Spinal cord (tissue), 10 donors: Measurements from ENCODE around the gene RLF. TPM values are rescaled to one million over a fixed set of nuclear protein-coding genes. Genes with fewer than 3 reads are reported as not detected.
A peak's percentile ranks its signal among the peaks of the same experiment; 100 is the strongest.

Experiments
- DNase-seq, 6 donors: peaks; one replicate each; pipeline versions ENCODE4 v3.0.0 to v3.0.0-alpha.2; 2013 to 2015; ENCODE audit warnings: low spot score in 6 of 6, low read depth in 4 of 6
- H3K27ac ChIP-seq: one replicate; pipeline ENCODE4 v1.5.1; 2013; ENCODE audit warnings: low read depth, low read length, control low read depth
- H3K27me3 ChIP-seq: one replicate; pipeline ENCODE4 v1.6.1; 2013; ENCODE audit warnings: low read length; ENCODE audit not compliant: control insufficient read depth, insufficient read depth
- H3K36me3 ChIP-seq: one replicate; pipeline ENCODE4 v1.6.1; 2013; ENCODE audit warnings: low read length; ENCODE audit not compliant: control insufficient read depth, insufficient read depth
- H3K4me1 ChIP-seq: one replicate; pipeline ENCODE4 v1.6.1; 2013; ENCODE audit warnings: low read length; ENCODE audit not compliant: control insufficient read depth, insufficient read depth
- H3K4me3 ChIP-seq: one replicate; pipeline ENCODE4 v1.5.1; 2013; ENCODE audit warnings: low read depth, low read length, control low read depth
- H3K9me3 ChIP-seq: one replicate; pipeline ENCODE4 v1.6.1; 2013; ENCODE audit warnings: low read length; ENCODE audit not compliant: control insufficient read depth, insufficient read depth
- WGBS: methylation state at CpG from one replicate; pipeline ENCODE4 v1.1.5; 2013; ENCODE audit warnings: missing lambda C conversion rate; ENCODE audit not compliant: insufficient coverage; 5-methylcytosine and 5-hydroxymethylcytosine counted together
- polyA plus RNA-seq, 2 donors: library from polyadenylated mRNA; unstranded; fragments of 120-200 nt; gene quantifications; one replicate each; pipeline ENCODE4 v1.2.1, GENCODE V29; 2013; ENCODE audit not compliant: insufficient read length in 2 of 2
- total RNA-seq, 2 donors: library from RNA; depleted of rRNA in 1 of 2; stranded (reverse); fragments of 120-200 nt in 1 of 2; fragments of >200 nt in 1 of 2; gene quantifications; one replicate each; pipeline versions ENCODE4 v1.2.3 to v1.2.4, GENCODE V29; 2013 to 2014
- donor health status: healthy.

Gene RLF
- total and polyA plus RNA-seq, 4 donors, result 17.2 to 65.1 (median 28.6) TPM

- Histone ChIP-seq H3K4me1 (no peaks in the 10 kb centered on the region), H3K9me3 (no peaks in the 10 kb centered on the region), H3K27ac (no peak within 1 kb of the TSS), H3K4me3 (no peak within 1 kb of the TSS), H3K27me3 (no peaks in the 10 kb centered on the region), H3K36me3 (no peaks in the 10 kb centered on the region)
- WGBS, result no CpG with 5 or more reads among the region's 1 CpG
- no peak for DNase-seq
These were observed 86.5 kb downstream of the RLF start, which contains the start of gene TMCO2 for GRCh38 chr1:40247655-40248054. Gene TMCO2, plus strand, starts transcription at chr1:40247937. Its CDS starts 57 bp downstream, at chr1:40247994.

GRCh38 chr1:40248412-40248811 is 87.2 kb downstream of the RLF start:
- H3K27me3 ChIP-seq, result no peaks in the 10 kb centered on the region
- no peak overlapping the region for H3K4me3 ChIP-seq
- no peaks in the 10 kb centered on the region for H3K36me3 ChIP-seq
- no peak for DNase-seq
- H3K27ac ChIP-seq, result no peak overlapping the region
- H3K9me3 ChIP-seq, result no peaks in the 10 kb centered on the region
- no peaks in the 10 kb centered on the region for H3K4me1 ChIP-seq

GRCh38 chr1:40251456-40251855 is 90.3 kb downstream of the RLF start:
- Histone ChIP-seq H3K27me3 (no peaks in the 10 kb centered on the region), H3K36me3 (no peaks in the 10 kb centered on the region), H3K4me3 (no peak overlapping the region), H3K4me1 (no peaks in the 10 kb centered on the region), H3K27ac (no peak overlapping the region), H3K9me3 (no peaks in the 10 kb centered on the region)
- no peak for DNase-seq
- WGBS, result 97% methylated on average over 4 of the region's 4 CpGs

GRCh38 chr1:40252601-40253000 is 91.4 kb downstream of the RLF start:
- Histone ChIP-seq H3K9me3 (no peaks in the 10 kb centered on the region), H3K27ac (no peak overlapping the region), H3K36me3 (no peaks in the 10 kb centered on the region), H3K27me3 (no peaks in the 10 kb centered on the region), H3K4me3 (no peak overlapping the region), H3K4me1 (no peaks in the 10 kb centered on the region)
- no peak for DNase-seq
- WGBS, result 100% methylated on average over 2 of the region's 2 CpGs

GRCh38 chr1:40255231-40255630 is 94.0 kb downstream of the RLF start:
- H3K27me3 ChIP-seq, result no peaks in the 10 kb centered on the region
- no peak overlapping the region for H3K4me3 ChIP-seq
- peaks cover 4% of the 10 kb centered on the region for H3K36me3 ChIP-seq
- H3K27ac ChIP-seq, result no peak overlapping the region
- no peaks in the 10 kb centered on the region for H3K9me3 ChIP-seq
- DNase-seq, result no peak
- peaks cover 16% of the 10 kb centered on the region for H3K4me1 ChIP-seq

GRCh38 chr1:40256401-40257084 is 95.4 kb downstream of the RLF start:
- H3K4me1 ChIP-seq, result peaks cover 16% of the 10 kb centered on the region
- H3K9me3 ChIP-seq, result no peaks in the 10 kb centered on the region
- no peak overlapping the region for H3K27ac ChIP-seq
- peaks cover 12% of the 10 kb centered on the region for H3K36me3 ChIP-seq
- no peaks in the 10 kb centered on the region for H3K27me3 ChIP-seq
- H3K4me3 ChIP-seq, result peak overlapping the region; percentile 96
- no CpG with 5 or more reads among the region's 6 CpGs for WGBS
- DNase-seq, result no peak

GRCh38 chr1:40257313-40257687 is 96.1 kb downstream of the RLF start:
- H3K27ac ChIP-seq, result peak overlapping the region; percentile 98
- no peak for DNase-seq
- H3K4me3 ChIP-seq, result peak overlapping the region; percentile 96
- peaks cover 16% of the 10 kb centered on the region for H3K4me1 ChIP-seq
- H3K9me3 ChIP-seq, result no peaks in the 10 kb centered on the region
- no peaks in the 10 kb centered on the region for H3K27me3 ChIP-seq
- peaks cover 15% of the 10 kb centered on the region for H3K36me3 ChIP-seq
- 0% methylated on average over 14 of the region's 16 CpGs for WGBS

GRCh38 chr1:40257688-40258444 is 96.7 kb downstream of the RLF start, which contains the start of gene ZMPSTE24:
Gene ZMPSTE24, plus strand, starts transcription at chr1:40258236. Its CDS starts 36 bp downstream, at chr1:40258272.
- under 1% methylated on average over 48 of the region's 48 CpGs for WGBS
- Histone ChIP-seq H3K4me3 (peak within 1 kb of the TSS; percentile 96), H3K27me3 (no peaks in the 10 kb centered on the region), H3K36me3 (peaks cover 15% of the 10 kb centered on the region), H3K9me3 (no peaks in the 10 kb centered on the region), H3K27ac (peak within 1 kb of the TSS; percentile 98), H3K4me1 (peaks cover 16% of the 10 kb centered on the region)
- peak; percentile 95 to 99 (median 96) for DNase-seq

GRCh38 chr1:40258445-40258769 is 97.2 kb downstream of the RLF start:
- Histone ChIP-seq H3K36me3 (peaks cover 15% of the 10 kb centered on the region), H3K27ac (peak overlapping the region; percentile 98), H3K4me3 (peak overlapping the region; percentile 96), H3K27me3 (no peaks in the 10 kb centered on the region), H3K9me3 (no peaks in the 10 kb centered on the region), H3K4me1 (peaks cover 16% of the 10 kb centered on the region)
- DNase-seq, result peak in 1 of 6 donors; percentile 2
- WGBS, result 1% methylated on average over 10 of the region's 10 CpGs

- Histone ChIP-seq H3K4me3 (no peak overlapping the region), H3K27ac (no peak overlapping the region), H3K36me3 (peaks cover 34% of the 10 kb centered on the region), H3K9me3 (no peaks in the 10 kb centered on the region), H3K27me3 (no peaks in the 10 kb centered on the region), H3K4me1 (peaks cover 4% of the 10 kb centered on the region)
- WGBS, result 100% methylated on average over 1 of the region's 3 CpGs
- DNase-seq, result no peak
These were observed 103.2 kb downstream of the RLF start for GRCh38 chr1:40264354-40264781.
